HG03139 (cell line): ENCODE results near the gene FANCC.

Experiments used
- ATAC-seq: cut with Tn5 transposase; IDR thresholded peaks from one replicate; pipeline ENCODE4 v1.9.1; 2021; ENCODE audit not compliant: unreplicated experiment

FANCC gene

GRCh38 chr9:95197692-95198271 is 119.7 kb downstream of the FANCC start:
- ATAC-seq = no peak

GRCh38 chr9:95193480-95193879 is 124.0 kb downstream of the FANCC start:
- ATAC-seq = no peak

GRCh38 chr9:95193067-95193466 is 124.4 kb downstream of the FANCC start:
- ATAC-seq = no peak

GRCh38 chr9:95192631-95193030 is 124.9 kb downstream of the FANCC start:
- ATAC-seq = no peak

GRCh38 chr9:95190413-95190812 is 127.1 kb downstream of the FANCC start:
- no peak for ATAC-seq

GRCh38 chr9:95189251-95190098 is 128.0 kb downstream of the FANCC start:
- no peak for ATAC-seq

- ATAC-seq = no peak
Measured at GRCh38 chr9:95188459-95188858, 129.1 kb downstream of the FANCC start.

GRCh38 chr9:95185956-95186355 is 131.6 kb downstream of the FANCC start:
- ATAC-seq = no peak

- no peak for ATAC-seq
Measured at GRCh38 chr9:95182854-95183563, 134.5 kb downstream of the FANCC start.

GRCh38 chr9:95181835-95182234 is 135.7 kb downstream of the FANCC start:
- no peak for ATAC-seq

GRCh38 chr9:95181226-95181818 is 136.2 kb downstream of the FANCC start:
- no peak for ATAC-seq

- ATAC-seq = no peak
Measured at GRCh38 chr9:95177617-95178016, 139.9 kb downstream of the FANCC start.

GRCh38 chr9:95176755-95177319 is 140.7 kb downstream of the FANCC start:
- no peak for ATAC-seq

- no peak for ATAC-seq
Measured at GRCh38 chr9:95175523-95175922, 142.0 kb downstream of the FANCC start.

- no peak for ATAC-seq
Measured at GRCh38 chr9:95174038-95174437, 143.5 kb downstream of the FANCC start.

- ATAC-seq = no peak
Measured at GRCh38 chr9:95171596-95171995, 145.9 kb downstream of the FANCC start.

GRCh38 chr9:95171001-95171400 is 146.5 kb downstream of the FANCC start:
- ATAC-seq = no peak

- no peak for ATAC-seq
Measured at GRCh38 chr9:95167998-95168397, 149.5 kb downstream of the FANCC start.

- no peak for ATAC-seq
Measured at GRCh38 chr9:95165004-95165403, 152.5 kb downstream of the FANCC start.

GRCh38 chr9:95157481-95158151 is 159.9 kb downstream of the FANCC start:
- no peak for ATAC-seq

- ATAC-seq = no peak
Measured at GRCh38 chr9:95156074-95156473, 161.4 kb downstream of the FANCC start.
